Measurements from ENCODE around the gene KCTD13.

- TF ChIP-seq, protein P1, sequence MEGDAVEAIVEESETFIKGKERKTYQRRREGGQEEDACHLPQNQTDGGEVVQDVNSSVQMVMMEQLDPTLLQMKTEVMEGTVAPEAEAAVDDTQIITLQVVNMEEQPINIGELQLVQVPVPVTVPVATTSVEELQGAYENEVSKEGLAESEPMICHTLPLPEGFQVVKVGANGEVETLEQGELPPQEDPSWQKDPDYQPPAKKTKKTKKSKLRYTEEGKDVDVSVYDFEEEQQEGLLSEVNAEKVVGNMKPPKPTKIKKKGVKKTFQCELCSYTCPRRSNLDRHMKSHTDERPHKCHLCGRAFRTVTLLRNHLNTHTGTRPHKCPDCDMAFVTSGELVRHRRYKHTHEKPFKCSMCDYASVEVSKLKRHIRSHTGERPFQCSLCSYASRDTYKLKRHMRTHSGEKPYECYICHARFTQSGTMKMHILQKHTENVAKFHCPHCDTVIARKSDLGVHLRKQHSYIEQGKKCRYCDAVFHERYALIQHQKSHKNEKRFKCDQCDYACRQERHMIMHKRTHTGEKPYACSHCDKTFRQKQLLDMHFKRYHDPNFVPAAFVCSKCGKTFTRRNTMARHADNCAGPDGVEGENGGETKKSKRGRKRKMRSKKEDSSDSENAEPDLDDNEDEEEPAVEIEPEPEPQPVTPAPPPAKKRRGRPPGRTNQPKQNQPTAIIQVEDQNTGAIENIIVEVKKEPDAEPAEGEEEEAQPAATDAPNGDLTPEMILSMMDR (IDR thresholded peaks at IDR 0.05; ENCODE audit: insufficient read depth, low read length, poor library complexity, severe bottlenecking) = no peak
- no peak for TF ChIP-seq EZH2phosphoT487 (conservative IDR thresholded peaks at IDR 0.05; ENCODE audit: low read length)
Measured at GRCh38 chr16:29883987-29884386, 42.0 kb downstream of the KCTD13 start.

All from SU-DHL-6 (cell line).